Endothelial cell of umbilical vein (primary cell): ENCODE data around the gene RALGAPA1. TPM values are rescaled to one million over a fixed set of nuclear protein-coding genes. Genes with fewer than 3 reads are reported as not detected.

Experiments used
- BruUV-seq: library from RNA; stranded (reverse); fragments of 400-500 nt; replicated peaks from 2 replicates; lab custom pipeline; 2021; lab: Mats Ljungman, UMichigan
- CTCF ChIA-PET: fragments of 300-600, 350-600 bp; sonication (Branson Sonifier 250); formaldehyde crosslinking; loops from one replicate; lab custom pipeline; 2021; ENCODE audit warnings: antibody characterized with exemption, inconsistent platforms; lab: Charles Lee
- POLR2A ChIA-PET: fragments of 300-600, 350-600 bp; sonication (Branson Sonifier 250); formaldehyde crosslinking; loops from one replicate; lab custom pipeline; 2021; ENCODE audit warnings: antibody characterized with exemption, inconsistent platforms; lab: Charles Lee
- DNase-seq: peaks from one replicate; pipeline ENCODE4 v3.0.0-alpha.2; 2011; ENCODE audit warnings: low read depth, low spot score
- FAIRE-seq: peaks from 2 replicates; lab custom pipeline; 2011; peaks lifted over from hg19 to GRCh38; lab: Jason Lieb, UNC
- H2AFZ ChIP-seq: 2 replicates; pipeline ENCODE4 v1.6.0; 2012; ENCODE audit warnings: low read depth, low read length, control low read depth, inconsistent platforms
- H3K27ac ChIP-seq: 2 replicates; pipeline ENCODE4 v1.5.1; 2011; ENCODE audit warnings: low read depth, mild to moderate bottlenecking, control low read depth, low read length, moderate library complexity; ENCODE audit not compliant: insufficient read depth
- H3K27me3 ChIP-seq, 2 experiments: 2 replicates each; pipeline versions ENCODE4 v1.6.0 to v1.6.1; 2011; ENCODE audit warnings: low read length in 2 of 2, mixed read lengths in 1 of 2; ENCODE audit not compliant: control insufficient read depth in 2 of 2, insufficient read depth in 2 of 2
- H3K36me3 ChIP-seq, 2 experiments: 2 replicates in 1 of 2; 3 replicates in 1 of 2; pipeline ENCODE4 v1.5.1; 2011; ENCODE audit warnings: low read length in 2 of 2, mild to moderate bottlenecking in 1 of 2, moderate library complexity in 1 of 2; ENCODE audit not compliant: control insufficient read depth in 2 of 2, insufficient read depth in 2 of 2; ENCODE audit errors: extremely low read depth in 1 of 2
- H3K4me1 ChIP-seq: 3 replicates; pipeline ENCODE4 v1.5.1; 2011; ENCODE audit warnings: mild to moderate bottlenecking, low read length; ENCODE audit not compliant: control insufficient read depth, insufficient read depth; ENCODE audit errors: extremely low read depth
- H3K4me2 ChIP-seq: 2 replicates; pipeline ENCODE4 v1.6.1; 2011; ENCODE audit warnings: low read length, control low read depth, mixed read lengths; ENCODE audit not compliant: insufficient read depth
- H3K4me3 ChIP-seq, 3 experiments: fragments of 200-600 bp in 1 of 3; sonication (generic), shearing (Covaris generic) in 1 of 3; replicated peaks in 1 of 3; 2 replicates each; pipeline ENCODE4 v1.5.1; 2011 to 2016; ENCODE audit warnings: control low read depth in 3 of 3, low read length in 3 of 3, mild to moderate bottlenecking in 2 of 3, inconsistent platforms in 1 of 3, low read depth in 1 of 3, moderate library complexity in 1 of 3; ENCODE audit not compliant: insufficient read depth in 1 of 3
- H3K79me2 ChIP-seq: 2 replicates; pipeline ENCODE4 v1.6.0; 2012; ENCODE audit warnings: low read length, inconsistent platforms; ENCODE audit not compliant: control insufficient read depth, insufficient read depth
- H3K9ac ChIP-seq: replicated peaks from 2 replicates; pipeline ENCODE3; 2011; ENCODE audit warnings: low read length, control low read depth; ENCODE audit not compliant: insufficient read depth; ENCODE audit errors: extremely low read depth
- H3K9me1 ChIP-seq: replicated peaks from 3 replicates; pipeline ENCODE4 v1.6.0; 2011; ENCODE audit warnings: mild to moderate bottlenecking, low read length; ENCODE audit not compliant: control insufficient read depth, insufficient read depth; ENCODE audit errors: extremely low read depth
- H3K9me3 ChIP-seq: replicated peaks from 2 replicates; pipeline ENCODE4 v1.5.1; 2012; ENCODE audit warnings: low read length, inconsistent platforms; ENCODE audit not compliant: control insufficient read depth, insufficient read depth
- H4K20me1 ChIP-seq: replicated peaks from 2 replicates; pipeline ENCODE3; 2011; ENCODE audit warnings: mild to moderate bottlenecking, low read length; ENCODE audit not compliant: control insufficient read depth, insufficient read depth; ENCODE audit errors: extremely low read depth
- CTCF ChIP-seq, 2 donors: IDR thresholded peaks; 1 replicate in 1 of 2; 2 replicates in 1 of 2; pipeline ENCODE4 v1.5.1; 2011; ENCODE audit warnings: low read length in 2 of 2, mild to moderate bottlenecking in 2 of 2, moderate library complexity in 2 of 2, control low read depth in 1 of 2, inconsistent platforms in 1 of 2, low read depth in 1 of 2; ENCODE audit not compliant: insufficient read depth in 1 of 2; ENCODE audit errors: extremely low read depth in 1 of 2
- FOS ChIP-seq: IDR thresholded peaks from 2 replicates; pipeline ENCODE4 v1.6.1; 2011; ENCODE audit warnings: mild to moderate bottlenecking, low read length, moderate library complexity, borderline replicate concordance; ENCODE audit not compliant: insufficient read depth
- dilution Hi-C: fragments of 300-500 bp; cut with MboI; formaldehyde crosslinking; loops from one replicate; pipeline ENCODE4 v1.15.0; 2019; ENCODE audit warnings: low sequenced_read_pairs; ENCODE audit not compliant: extremely low pct_ligation_motif_present
- intact Hi-C: fragments of 100-400 bp; cut with micrococcal nuclease; formaldehyde crosslinking; loops from one replicate; pipeline ENCODE4 v1.10.0; 2022
- polyA plus RNA-seq, 4 experiments: library from polyadenylated mRNA; depleted of rRNA in 3 of 4; stranded (reverse) in 3 of 4; unstranded in 1 of 4; fragments of >200 nt; gene quantifications; 2 replicates each; pipeline versions ENCODE4 v1.2.1 to v1.2.3, GENCODE V29; 2011 to 2012; ENCODE audit warnings: missing spikeins in 1 of 4
- total RNA-seq: library from RNA; stranded (reverse); gene quantifications from 2 replicates; pipeline ENCODE4 v1.2.3, GENCODE V29; 2021

RALGAPA1 gene
- total and polyA plus RNA-seq, 2 donors (not counting 3 experiments of a cell fraction or from before 2014, with no cell fraction given), result 6.1 to 30.9 TPM

DNA sequence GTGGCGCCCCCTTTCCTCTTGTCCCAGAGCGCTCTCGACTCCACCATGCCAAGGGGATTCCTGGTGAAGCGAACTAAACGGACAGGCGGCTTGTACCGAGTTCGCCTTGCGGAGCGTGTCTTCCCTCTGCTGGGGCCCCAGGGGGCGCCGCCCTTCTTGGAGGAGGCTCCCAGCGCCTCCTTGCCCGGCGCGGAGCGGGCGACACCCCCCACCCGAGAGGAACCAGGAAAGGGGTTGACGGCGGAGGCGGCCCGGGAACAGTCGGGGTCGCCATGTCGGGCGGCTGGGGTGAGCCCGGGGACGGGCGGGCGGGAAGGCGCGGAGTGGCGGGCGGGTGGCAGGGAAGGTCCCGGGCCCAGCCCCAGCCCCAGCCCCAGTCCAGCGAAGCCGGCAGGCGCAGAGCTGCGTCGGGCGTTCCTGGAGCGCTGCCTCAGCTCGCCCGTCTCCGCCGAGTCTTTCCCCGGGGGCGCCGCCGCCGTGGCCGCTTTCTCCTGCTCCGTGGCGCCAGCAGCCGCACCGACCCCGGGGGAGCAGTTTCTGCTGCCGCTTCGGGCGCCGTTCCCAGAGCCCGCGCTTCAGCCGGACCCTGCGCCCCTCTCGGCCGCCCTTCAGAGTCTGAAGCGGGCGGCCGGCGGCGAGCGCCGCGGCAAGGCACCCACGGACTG lies 274.8 kb downstream of the RALGAPA1 start:
- ChIA-PET POLR2A (no interaction called here), CTCF (interaction anchor here (1.2 to 5.1 kb wide), 6 partner anchors 12 to 284 kb away, joined by 3 to 28 read pairs (median 6); no protein-coding TSS in a partner anchor)
- H3K27me3 ChIP-seq, result peaks cover 38 to 58% of the 10 kb centered on the region in 2 experiments

More for the DNA sequence above, 274.8 kb downstream of the RALGAPA1 start:
- Histone ChIP-seq H3K9me3 (no peaks in the 10 kb centered on the region), H3K79me2 (no peaks in the 10 kb centered on the region), H3K4me1 (peaks cover 17% of the 10 kb centered on the region), H3K9me1 (no peaks in the 10 kb centered on the region), H3K4me3 (peak overlapping the region; percentile 48 to 80 (median 63)), H4K20me1 (no peaks in the 10 kb centered on the region), H2AFZ (peak overlapping the region; percentile 90), H3K4me2 (peak overlapping the region; percentile 71), H3K36me3 (no peaks in the 10 kb centered on the region), H3K27ac (no peak overlapping the region), H3K9ac (no peak overlapping the region)
- no TSS peak for BruUV-seq
- no peak for FAIRE-seq
- intact Hi-C loops (loop anchor here (1.0 to 5.0 kb wide), 3 partner anchors 153 to 293 kb away; partner anchors contain the start of genes BRMS1L and RALGAPA1), dilution Hi-C loops (no loop called here)
- DNase-seq, result no peak
- no peak for TF ChIP-seq FOS
- TF ChIP-seq CTCF (IDR thresholded peaks at IDR 0.05; ENCODE audit: extremely low read depth in 1 of 2, insufficient read depth in 1 of 2, low read depth in 1 of 2, low read length in 2 of 2), result peak in 1 of 2 donors; percentile 2
